H1 (cell line): Measurements from ENCODE around the gene ASCC3. TPM values are rescaled to one million over a fixed set of nuclear protein-coding genes. Genes with fewer than 3 reads are reported as not detected.

Source experiments
- CTCF ChIA-PET: fragments of 300-600 bp; sonication (Branson Sonifier 250); formaldehyde crosslinking; loops from one replicate; lab custom pipeline; 2021; ENCODE audit not compliant: partially characterized antibody; lab: Charles Lee
- POLR2A ChIA-PET: fragments of 300-600 bp; sonication (Branson Sonifier 250); formaldehyde crosslinking; loops from one replicate; lab custom pipeline; 2021; ENCODE audit warnings: inconsistent platforms; ENCODE audit not compliant: partially characterized antibody; lab: Charles Lee
- DNase-seq, 2 experiments: peaks; one replicate each; pipeline versions ENCODE4 v3.0.0 to v3.0.0-alpha.2; 2010 to 2022; ENCODE audit warnings: low spot score in 2 of 2, low read depth in 1 of 2, mixed read lengths in 1 of 2
- FAIRE-seq: peaks from 2 replicates; lab custom pipeline; 2011; peaks lifted over from hg19 to GRCh38; lab: Jason Lieb, UNC
- H2AFZ ChIP-seq: 2 replicates; pipeline ENCODE4 v1.8.1; 2012; ENCODE audit warnings: low read length, inconsistent platforms
- H2AK5ac ChIP-seq: 2 replicates; pipeline ENCODE4 v1.6.1; 2013; ENCODE audit warnings: low read depth, low read length
- H2BK120ac ChIP-seq: replicated peaks from 2 replicates; pipeline ENCODE3; 2013; ENCODE audit warnings: low read depth, low read length, inconsistent platforms
- H2BK12ac ChIP-seq: 2 replicates; pipeline ENCODE4 v1.6.1; 2013; ENCODE audit warnings: low read depth, low read length
- H2BK15ac ChIP-seq: 2 replicates; pipeline ENCODE4 v1.6.1; 2013; ENCODE audit warnings: low read length
- H2BK20ac ChIP-seq: 2 replicates; pipeline ENCODE4 v1.6.1; 2013; ENCODE audit warnings: low read length
- H2BK5ac ChIP-seq: 2 replicates; pipeline ENCODE4 v1.6.1; 2013; ENCODE audit warnings: low read depth, low read length
- H3K14ac ChIP-seq: 2 replicates; pipeline ENCODE4 v1.6.1; 2013; ENCODE audit warnings: inconsistent platforms; ENCODE audit not compliant: insufficient read length
- H3K18ac ChIP-seq: 2 replicates; pipeline ENCODE4 v1.6.1; 2013; ENCODE audit warnings: low read length; ENCODE audit errors: extremely low read depth
- H3K23ac ChIP-seq: 2 replicates; pipeline ENCODE4 v1.6.1; 2013; ENCODE audit warnings: inconsistent platforms; ENCODE audit not compliant: insufficient read length
- H3K23me2 ChIP-seq: 2 replicates; pipeline ENCODE4 v1.6.1; 2013; ENCODE audit warnings: low read depth, low read length
- H3K27ac ChIP-seq: 2 replicates; pipeline ENCODE4 v1.6.1; 2011; ENCODE audit warnings: low read depth, low read length, inconsistent platforms
- H3K27me3 ChIP-seq, 4 experiments: replicated peaks in 1 of 4; 1 replicate in 1 of 4; 2 replicates in 3 of 4; pipeline versions ENCODE4 v1.6.1 to v1.8.1; 2011 to 2013; ENCODE audit warnings: low read length in 3 of 4, mild to moderate bottlenecking in 3 of 4, inconsistent platforms in 2 of 4, mixed read lengths in 2 of 4, moderate library complexity in 1 of 4; ENCODE audit not compliant: control insufficient read depth in 3 of 4, insufficient read depth in 3 of 4; ENCODE audit errors: extremely low read depth in 1 of 4
- H3K36me3 ChIP-seq, 4 experiments: 2 replicates each; pipeline versions ENCODE4 v1.6.1 to v1.8.1; 2011 to 2013; ENCODE audit warnings: mild to moderate bottlenecking in 4 of 4, low read length in 3 of 4, moderate library complexity in 2 of 4, control low read depth in 1 of 4, inconsistent platforms in 1 of 4; ENCODE audit not compliant: insufficient read depth in 4 of 4, control insufficient read depth in 2 of 4
- H3K4ac ChIP-seq: replicated peaks from 2 replicates; pipeline ENCODE3; 2013; ENCODE audit warnings: low read length, low read depth, mixed read lengths, inconsistent platforms; ENCODE audit not compliant: insufficient read length
- H3K4me1 ChIP-seq, 4 experiments: replicated peaks in 1 of 4; 1 replicate in 1 of 4; 2 replicates in 3 of 4; pipeline versions ENCODE4 v1.6.1 to v1.8.1; 2011 to 2013; ENCODE audit warnings: low read length in 3 of 4, inconsistent platforms in 2 of 4, mixed read lengths in 1 of 4; ENCODE audit not compliant: insufficient read depth in 4 of 4, control insufficient read depth in 3 of 4
- H3K4me2 ChIP-seq, 2 experiments: 2 replicates each; pipeline versions ENCODE4 v1.6.1 to v1.8.1; 2011 to 2013; ENCODE audit warnings: low read depth in 2 of 2, low read length in 2 of 2, control low read depth in 1 of 2, inconsistent platforms in 1 of 2, mild to moderate bottlenecking in 1 of 2; ENCODE audit not compliant: insufficient read depth in 1 of 2
- H3K4me3 ChIP-seq, 4 experiments: fragments of 200-600, 300-600 bp in 1 of 4; sonication (generic), shearing (Covaris generic), sonication (Bioruptor Twin) in 1 of 4; 2 replicates each; pipeline versions ENCODE4 v1.5.1 to v1.8.1; 2011 to 2016; ENCODE audit warnings: low read length in 4 of 4, low read depth in 3 of 4, control low read depth in 2 of 4, inconsistent platforms in 2 of 4, mild to moderate bottlenecking in 2 of 4, mixed read lengths in 1 of 4, moderate library complexity in 1 of 4; ENCODE audit not compliant: insufficient read depth in 2 of 4; ENCODE audit errors: extremely low read depth in 1 of 4
- H3K56ac ChIP-seq: replicated peaks from 2 replicates; pipeline ENCODE3; 2013; ENCODE audit warnings: low read depth, mild to moderate bottlenecking, mixed read lengths, low read length, inconsistent platforms; ENCODE audit not compliant: insufficient read length
- H3K79me1 ChIP-seq: 2 replicates; pipeline ENCODE4 v1.6.1; 2013; ENCODE audit warnings: low read depth, low read length, control low read depth
- H3K79me2 ChIP-seq, 2 experiments: 2 replicates each; pipeline versions ENCODE4 v1.6.1 to v1.8.1; 2012 to 2013; ENCODE audit warnings: low read length in 2 of 2, mild to moderate bottlenecking in 2 of 2, inconsistent platforms in 1 of 2; ENCODE audit not compliant: insufficient read depth in 2 of 2, control insufficient read depth in 1 of 2
- H3K9ac ChIP-seq, 4 experiments: replicated peaks in 1 of 4; 1 replicate in 1 of 4; 2 replicates in 3 of 4; pipeline versions ENCODE4 v1.6.1 to v1.8.1; 2011 to 2013; ENCODE audit warnings: low read depth in 3 of 4, low read length in 3 of 4, control low read depth in 2 of 4, mild to moderate bottlenecking in 2 of 4, moderate library complexity in 2 of 4, inconsistent platforms in 1 of 4; ENCODE audit errors: extremely low read depth in 1 of 4
- H3K9me3 ChIP-seq, 2 experiments: 2 replicates each; pipeline versions ENCODE4 v1.6.1 to v1.8.1; 2012 to 2013; ENCODE audit warnings: mild to moderate bottlenecking in 2 of 2, moderate library complexity in 2 of 2, control low read depth in 1 of 2, inconsistent platforms in 1 of 2, low read depth in 1 of 2, low read length in 1 of 2, mixed read lengths in 1 of 2; ENCODE audit not compliant: insufficient read depth in 2 of 2
- H4K20me1 ChIP-seq, 2 experiments: replicated peaks in 1 of 2; 2 replicates each; pipeline versions ENCODE3 to v1.8.1; 2011 to 2013; ENCODE audit warnings: inconsistent platforms in 2 of 2, low read length in 2 of 2, mild to moderate bottlenecking in 1 of 2; ENCODE audit not compliant: insufficient read depth in 2 of 2, control insufficient read depth in 1 of 2
- H4K5ac ChIP-seq: 2 replicates; pipeline ENCODE4 v1.6.1; 2013; ENCODE audit warnings: low read length, low read depth, mixed read lengths, inconsistent platforms; ENCODE audit not compliant: insufficient read length
- H4K8ac ChIP-seq: 2 replicates; pipeline ENCODE4 v1.8.0; 2013; ENCODE audit warnings: mild to moderate bottlenecking, moderate library complexity, low read length, inconsistent platforms; ENCODE audit not compliant: insufficient read depth; ENCODE audit errors: extremely low read depth
- H4K91ac ChIP-seq: replicated peaks from 2 replicates; pipeline ENCODE3; 2013; ENCODE audit warnings: low read length, mixed read lengths, inconsistent platforms; ENCODE audit not compliant: insufficient read length
- CBX5 ChIP-seq: fragments of 300-800, 300-1000 bp; sonication (generic); IDR thresholded peaks from 2 replicates; pipeline ENCODE4 v1.7.1; 2016; ENCODE audit warnings: antibody characterized with exemption, low read length, low read depth
- CTBP2 ChIP-seq: IDR thresholded peaks from 2 replicates; pipeline ENCODE4 v1.7.0; 2011; ENCODE audit warnings: borderline replicate concordance, mild to moderate bottlenecking, moderate library complexity, mixed read lengths, low read length; ENCODE audit not compliant: insufficient read depth, insufficient read length
- GABPA ChIP-seq: IDR thresholded peaks from 2 replicates; pipeline ENCODE4 v1.6.1; 2011; ENCODE audit warnings: mild to moderate bottlenecking, low read length, moderate library complexity, borderline replicate concordance; ENCODE audit not compliant: insufficient read depth
- JUN ChIP-seq: IDR thresholded peaks from 2 replicates; pipeline ENCODE4 v1.6.1; 2011; ENCODE audit warnings: low read depth, mild to moderate bottlenecking, improper control_type of control experiment, low read length
- MAX ChIP-seq: IDR thresholded peaks from 2 replicates; pipeline ENCODE4 v1.6.1; 2012; ENCODE audit warnings: inconsistent platforms
- RAD21 ChIP-seq, 2 experiments: IDR thresholded peaks in 1 of 2; conservative IDR thresholded peaks in 1 of 2; 2 replicates each; pipeline ENCODE4 v1.6.1; 2011; ENCODE audit warnings: low read depth in 2 of 2, low read length in 2 of 2, improper control_type of control experiment in 1 of 2, inconsistent platforms in 1 of 2, mild to moderate bottlenecking in 1 of 2, moderate library complexity in 1 of 2
- RNF2 ChIP-seq: fragments of 200-900, 300-1000 bp; sonication (generic); IDR thresholded peaks from 2 replicates; pipeline ENCODE4 v1.7.1; 2016; ENCODE audit warnings: borderline replicate concordance, low read depth, mild to moderate bottlenecking, antibody characterized with exemption, low read length; ENCODE audit not compliant: poor library complexity, severe bottlenecking; ENCODE audit errors: missing control alignments
- RXRA ChIP-seq: IDR thresholded peaks from 2 replicates; pipeline ENCODE4 v1.6.1; 2011; ENCODE audit warnings: low read depth, mild to moderate bottlenecking, low read length, moderate library complexity; ENCODE audit not compliant: insufficient read depth
- SP1 ChIP-seq: IDR thresholded peaks from 2 replicates; pipeline ENCODE4 v1.6.1; 2011; ENCODE audit warnings: low read depth, low read length
- TAF1 ChIP-seq: IDR thresholded peaks from 2 replicates; pipeline ENCODE4 v1.6.1; 2011; ENCODE audit warnings: mild to moderate bottlenecking, low read depth, low read length
- TBP ChIP-seq: IDR thresholded peaks from 2 replicates; pipeline ENCODE4 v1.6.1; 2011; ENCODE audit warnings: low read depth, low read length, improper control_type of control experiment
- TEAD4 ChIP-seq: IDR thresholded peaks from 2 replicates; pipeline ENCODE4 v1.6.1; 2012; ENCODE audit warnings: low read depth, low read length, inconsistent platforms, mixed read lengths
- WGBS, 2 experiments: shearing (Covaris generic) in 1 of 2; methylation state at CpG; one replicate each; pipeline versions ENCODE4 v1.1.6 to v1.1.7; 2013 to 2015; ENCODE audit warnings: low lambda C conversion rate in 2 of 2, mixed read lengths in 2 of 2, inconsistent platforms in 1 of 2, low coverage in 1 of 2, missing lambda C conversion rate in 1 of 2; ENCODE audit not compliant: insufficient replicate concordance in 2 of 2, insufficient coverage in 1 of 2, insufficient read length in 1 of 2; ENCODE audit errors: extremely low coverage in 1 of 2, missing lambda C conversion rate in 1 of 2; 5-methylcytosine and 5-hydroxymethylcytosine counted together
- polyA plus RNA-seq, 7 experiments: library from polyadenylated mRNA; depleted of rRNA in 3 of 7; stranded (reverse) in 5 of 7; unstranded in 2 of 7; fragments of >200 nt in 5 of 7; fragments of 200-250 nt in 2 of 7; gene quantifications; 1 replicate in 5 of 7; 2 replicates in 1 of 7; 4 replicates in 1 of 7; pipeline versions ENCODE4 v1.2.1 to v1.2.3, GENCODE V29; 2011 to 2013; ENCODE audit warnings: missing spikeins in 2 of 7, mixed read lengths in 2 of 7
- total RNA-seq: library from RNA; stranded (reverse); fragmentation: NEBNext Ultra II Directional; extraction: Animal tissue kit (Norgen Biotek cat#: 25700); gene quantifications from 2 replicates; pipeline ENCODE4 v1.2.1, GENCODE V29; 2021
- TF ChIP-seq, protein P1 (sequence below): IDR thresholded peaks from 2 replicates; pipeline ENCODE4 v1.6.1; 2012; ENCODE audit warnings: inconsistent platforms

The ASCC3 gene
- total and polyA plus RNA-seq, 2 of the 8 experiments (the other 6 are each of a cell fraction or from before 2014, with no cell fraction given) = 37.5 to 77.8 TPM

GRCh38 chr6:100704961-100705360 is 176.2 kb downstream of the ASCC3 start:
- H2BK15ac ChIP-seq = no peak overlapping the region
- no peaks in the 10 kb centered on the region for H3K79me1 ChIP-seq
- H3K4me2 ChIP-seq = no peak overlapping the region
- H4K20me1 ChIP-seq = no peaks in the 10 kb centered on the region
- CTCF ChIA-PET = interaction anchor here (0.7 kb wide), 1 partner anchor 127 kb away, joined by 3 read pairs; no protein-coding TSS in a partner anchor
- H3K4me1 ChIP-seq = no peaks in the 10 kb centered on the region
- no peak overlapping the region for H4K8ac ChIP-seq
- POLR2A ChIA-PET = no interaction called here
- no peak overlapping the region for H2BK5ac ChIP-seq
- H3K56ac ChIP-seq = no peak overlapping the region
- no peak overlapping the region for H3K14ac ChIP-seq
- H3K79me2 ChIP-seq = no peaks in the 10 kb centered on the region
- H3K4ac ChIP-seq = no peak overlapping the region
- no peak overlapping the region for H2BK12ac ChIP-seq
- H2BK20ac ChIP-seq = no peak overlapping the region
- H3K23me2 ChIP-seq = no peaks in the 10 kb centered on the region
- no peak overlapping the region for H3K18ac ChIP-seq
- no peak for FAIRE-seq
- H3K36me3 ChIP-seq = peaks cover 0 to 20% (median 1%) of the 10 kb centered on the region in 4 experiments; a peak in 3 of 8 replicates
- H2AFZ ChIP-seq = no peak overlapping the region
- no peak overlapping the region for H4K91ac ChIP-seq
- H2AK5ac ChIP-seq = no peak overlapping the region
- H3K9ac ChIP-seq = no peak overlapping the region
- no peaks in the 10 kb centered on the region for H3K27me3 ChIP-seq
- DNase-seq = no peak
- H3K9me3 ChIP-seq = peaks cover 11 to 23% of the 10 kb centered on the region in 2 experiments
- 93% methylated on average over 5 of the region's 5 CpGs; no CpG with 5 or more reads in 1 of the 2 experiments for WGBS, 2 experiments
- no peak overlapping the region for H3K23ac ChIP-seq
- H3K4me3 ChIP-seq = no peak overlapping the region
- no peak overlapping the region for H3K27ac ChIP-seq
- H2BK120ac ChIP-seq = no peak overlapping the region
- no peak overlapping the region for H4K5ac ChIP-seq
- TF ChIP-seq CBX5 (no peak), SP1 (no peak), TEAD4 (no peak), RNF2 (no peak), RAD21 (IDR thresholded peaks at IDR 0.05 in 1 of 2, conservative IDR thresholded peaks at IDR 0.05 in 1 of 2; ENCODE audit: low read depth in 2 of 2, low read length in 2 of 2) (no peak), TAF1 (no peak), GABPA (no peak), TBP (no peak), MAX (no peak), CTBP2 (no peak), RXRA (no peak), JUN (no peak)
- TF ChIP-seq, protein P1, sequence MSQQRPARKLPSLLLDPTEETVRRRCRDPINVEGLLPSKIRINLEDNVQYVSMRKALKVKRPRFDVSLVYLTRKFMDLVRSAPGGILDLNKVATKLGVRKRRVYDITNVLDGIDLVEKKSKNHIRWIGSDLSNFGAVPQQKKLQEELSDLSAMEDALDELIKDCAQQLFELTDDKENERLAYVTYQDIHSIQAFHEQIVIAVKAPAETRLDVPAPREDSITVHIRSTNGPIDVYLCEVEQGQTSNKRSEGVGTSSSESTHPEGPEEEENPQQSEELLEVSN = no peak
